Measurements from ENCODE around the gene CEACAM3. TPM values are rescaled to one million over a fixed set of nuclear protein-coding genes. Genes with fewer than 3 reads are reported as not detected.

CEACAM3 gene
- not detected in 2 replicates for total RNA-seq (2011; cell fraction: chromatin; rRNA removed; ENCODE audit: low replicate concordance)
- total RNA-seq (2011; cell fraction: nucleolus; rRNA removed): not detected in 2 replicates
- not detected in 2 replicates for total RNA-seq (2011; cell fraction: nucleoplasm; rRNA removed)
- total RNA-seq (2014; rRNA removed) (not detected in 2 replicates), total RNA-seq (2014; rRNA removed; fragmentation: Illumina TruSeq; extraction: Trizol) (not detected in 2 replicates), total RNA-seq (2015; rRNA removed; fragmentation: Illumina TruSeq; extraction: Trizol) (not detected in 2 replicates), total RNA-seq (2021) (not detected in 2 replicates), polyA plus RNA-seq (2011; rRNA removed) (not detected in 2 replicates), polyA plus RNA-seq (2014; fragmentation: Illumina TruSeq; extraction: Trizol) (not detected in 2 replicates), polyA plus RNA-seq (2014; fragmentation: Nextera tagmentation; extraction: Ambion mirVana) (not detected), polyA plus RNA-seq (2014; rRNA removed) (not detected in 2 replicates), polyA minus RNA-seq (2011; rRNA and poly(A)+ RNA removed) (not detected in 2 replicates), Bru-seq, nascent RNA (not detected), BruChase-seq, experiment 1, labeled RNA remaining after a 2-hour chase (not detected), BruChase-seq, experiment 2, labeled RNA remaining after a 6-hour chase (not detected)
- polyA plus RNA-seq (2011; cell fraction: cytosol; rRNA removed): not detected in 2 replicates
- not detected in 2 replicates for polyA plus RNA-seq (2011; cell fraction: nucleus; rRNA removed)
- not detected in 2 replicates for polyA plus RNA-seq (2012)
- polyA minus RNA-seq (2011; cell fraction: cytosol; rRNA and poly(A)+ RNA removed): not detected in 2 replicates
- not detected in 2 replicates for polyA minus RNA-seq (2011; cell fraction: nucleus; rRNA and poly(A)+ RNA removed)
- long read RNA-seq, experiment 1: 0 reads
- long read RNA-seq, experiment 2: 0 reads
- long read RNA-seq, experiment 3: 0 reads

DNA sequence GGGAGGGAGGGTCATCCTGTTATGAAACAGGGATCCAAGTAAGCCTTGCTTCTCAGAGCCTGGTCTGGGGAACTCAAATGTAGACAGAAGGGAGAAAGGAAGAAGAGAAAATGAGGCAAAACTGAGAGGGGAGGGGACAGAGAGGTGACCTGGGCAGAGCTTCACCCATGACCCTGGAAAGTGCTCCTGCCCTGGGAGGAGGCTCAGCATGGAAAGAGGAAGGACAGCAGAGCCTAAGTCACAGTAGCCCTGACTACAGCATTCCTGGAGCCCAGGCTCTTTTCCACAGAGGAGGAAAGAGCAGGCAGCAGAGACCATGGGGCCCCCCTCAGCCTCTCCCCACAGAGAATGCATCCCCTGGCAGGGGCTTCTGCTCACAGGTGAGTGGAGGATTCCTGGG, at the start of gene CEACAM3:
Gene CEACAM3, plus strand, starts transcription at position 226 of the 400 bp plus-strand sequence. Its CDS starts 91 bp downstream, at position 317.
- Histone ChIP-seq H3K9me3 (replicated peaks; ENCODE audit: control insufficient read depth, insufficient read depth, low read depth, low read length) (no peaks in the 10 kb centered on the region), H2AFZ (ENCODE audit: low read depth, low read length) (no peak within 1 kb of the TSS), H3K79me2 (ENCODE audit: control insufficient read depth, insufficient read depth, low read length) (no peaks in the 10 kb centered on the region), H3K36me3 (ENCODE audit: control insufficient read depth, insufficient read depth, low read length) (no peaks in the 10 kb centered on the region), H3K4me1 (replicated peaks in 1 of 2; ENCODE audit: control insufficient read depth in 2 of 2, insufficient read depth in 2 of 2, low read length in 2 of 2) (no peaks in the 10 kb centered on the region), H4K20me1 (replicated peaks; ENCODE audit: control insufficient read depth, insufficient read depth, low read length) (no peaks in the 10 kb centered on the region), H3K27ac (ENCODE audit: extremely low read depth, low read depth, low read length) (no peak within 1 kb of the TSS), H3K4me2 (ENCODE audit: insufficient read depth, low read length) (no peak within 1 kb of the TSS), H3K4me3 (no peak within 1 kb of the TSS), H3K9me1 (ENCODE audit: control insufficient read depth, insufficient read depth, low read length) (no peaks in the 10 kb centered on the region), H3K9ac (ENCODE audit: insufficient read depth in 1 of 2, low read depth in 2 of 2, low read length in 2 of 2) (no peak within 1 kb of the TSS), H3K27me3 (ENCODE audit: control insufficient read depth in 2 of 2, insufficient read depth in 2 of 2, low read length in 2 of 2) (peaks cover 2 to 25% of the 10 kb centered on the region in 2 experiments; a peak in 2 of 5 replicates)
- no peak for ATAC-seq
- DNase-seq (ENCODE audit: extremely low read depth in 1 of 4, low spot score in 3 of 4): no peak
- ChIA-PET CTCF (ENCODE audit: low intra/inter-chr PET ratio) (no interaction called here), POLR2A (interaction anchor here (0.8 kb wide), 1 partner anchor 26 kb away, joined by 3 read pairs; no protein-coding TSS in a partner anchor)
- no TSS peak for BruUV-seq (replicated peaks)
- FAIRE-seq: no peak
- intact Hi-C loops (cut with micrococcal nuclease) (no loop called here), in situ Hi-C loops (cut with MboI) (loop anchor here (10.0 kb wide), 1 partner anchor 158 kb away; the partner anchor contains the start of gene RABAC1)
- TF ChIP-seq ZNF282 (CRISPR knock-in tag; IDR thresholded peaks at IDR 0.05) (no peak), ZNF830 (CRISPR knock-in tag; IDR thresholded peaks at IDR 0.05) (no peak), NCOR1 (IDR thresholded peaks at IDR 0.05) (no peak), PHF20 (IDR thresholded peaks at IDR 0.05; ENCODE audit: partially characterized antibody) (no peak), POLR3A (IDR thresholded peaks at IDR 0.05; ENCODE audit: borderline replicate concordance, extremely low read depth, insufficient read depth, insufficient read length) (no peak), JUN (IDR thresholded peaks at IDR 0.05; ENCODE audit: borderline replicate concordance, low read depth, low read length) (no peak), JUN (CRISPR knock-in tag; IDR thresholded peaks at IDR 0.05; ENCODE audit: borderline replicate concordance) (no peak), ZNF584 (CRISPR knock-in tag; IDR thresholded peaks at IDR 0.05; ENCODE audit: low read depth) (no peak), TEAD2 (tag; IDR thresholded peaks at IDR 0.05) (no peak), EZH2 (IDR thresholded peaks at IDR 0.05; ENCODE audit: borderline replicate concordance, low read depth, low read length) (no peak)
- TF ChIP-seq, protein P1, sequence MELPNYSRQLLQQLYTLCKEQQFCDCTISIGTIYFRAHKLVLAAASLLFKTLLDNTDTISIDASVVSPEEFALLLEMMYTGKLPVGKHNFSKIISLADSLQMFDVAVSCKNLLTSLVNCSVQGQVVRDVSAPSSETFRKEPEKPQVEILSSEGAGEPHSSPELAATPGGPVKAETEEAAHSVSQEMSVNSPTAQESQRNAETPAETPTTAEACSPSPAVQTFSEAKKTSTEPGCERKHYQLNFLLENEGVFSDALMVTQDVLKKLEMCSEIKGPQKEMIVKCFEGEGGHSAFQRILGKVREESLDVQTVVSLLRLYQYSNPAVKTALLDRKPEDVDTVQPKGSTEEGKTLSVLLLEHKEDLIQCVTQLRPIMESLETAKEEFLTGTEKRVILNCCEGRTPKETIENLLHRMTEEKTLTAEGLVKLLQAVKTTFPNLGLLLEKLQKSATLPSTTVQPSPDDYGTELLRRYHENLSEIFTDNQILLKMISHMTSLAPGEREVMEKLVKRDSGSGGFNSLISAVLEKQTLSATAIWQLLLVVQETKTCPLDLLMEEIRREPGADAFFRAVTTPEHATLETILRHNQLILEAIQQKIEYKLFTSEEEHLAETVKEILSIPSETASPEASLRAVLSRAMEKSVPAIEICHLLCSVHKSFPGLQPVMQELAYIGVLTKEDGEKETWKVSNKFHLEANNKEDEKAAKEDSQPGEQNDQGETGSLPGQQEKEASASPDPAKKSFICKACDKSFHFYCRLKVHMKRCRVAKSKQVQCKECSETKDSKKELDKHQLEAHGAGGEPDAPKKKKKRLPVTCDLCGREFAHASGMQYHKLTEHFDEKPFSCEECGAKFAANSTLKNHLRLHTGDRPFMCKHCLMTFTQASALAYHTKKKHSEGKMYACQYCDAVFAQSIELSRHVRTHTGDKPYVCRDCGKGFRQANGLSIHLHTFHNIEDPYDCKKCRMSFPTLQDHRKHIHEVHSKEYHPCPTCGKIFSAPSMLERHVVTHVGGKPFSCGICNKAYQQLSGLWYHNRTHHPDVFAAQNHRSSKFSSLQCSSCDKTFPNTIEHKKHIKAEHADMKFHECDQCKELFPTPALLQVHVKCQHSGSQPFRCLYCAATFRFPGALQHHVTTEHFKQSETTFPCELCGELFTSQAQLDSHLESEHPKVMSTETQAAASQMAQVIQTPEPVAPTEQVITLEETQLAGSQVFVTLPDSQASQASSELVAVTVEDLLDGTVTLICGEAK (IDR thresholded peaks at IDR 0.05): no peak
- TF ChIP-seq, protein P1 (CRISPR knock-in tag; IDR thresholded peaks at IDR 0.05): no peak

Data from K562 (cell line).